CD14-positive monocyte (primary cell): ENCODE measurements around the gene CEP112. TPM values are rescaled to one million over a fixed set of nuclear protein-coding genes. Genes with fewer than 3 reads are reported as not detected.
"Not testable (repeated sequence)": the region's sequence is repeated elsewhere in the genome, so short reads cannot be mapped to it uniquely, and the experiment has no call there.

Source experiments
- DNase-seq, 3 donors: peaks; one replicate each; pipeline ENCODE4 v3.0.0-alpha.2; 2011 to 2022
- H2AFZ ChIP-seq: 2 replicates; pipeline ENCODE4 v1.6.0; 2012; ENCODE audit warnings: mild to moderate bottlenecking, low read depth, low read length, inconsistent platforms; ENCODE audit not compliant: insufficient read depth, poor library complexity, severe bottlenecking
- H3K27ac ChIP-seq, 2 donors: 1 replicate in 1 of 2; 2 replicates in 1 of 2; pipeline ENCODE4 v1.5.1; 2012 to 2013; ENCODE audit warnings: low read length in 2 of 2, control low read depth in 1 of 2, inconsistent platforms in 1 of 2, low read depth in 1 of 2, mild to moderate bottlenecking in 1 of 2
- H3K27me3 ChIP-seq, 2 donors: one replicate each; pipeline versions ENCODE4 v1.6.0 to v1.6.1; 2011 to 2013; ENCODE audit warnings: low read length in 2 of 2; ENCODE audit not compliant: control insufficient read depth in 2 of 2, insufficient read depth in 2 of 2
- H3K36me3 ChIP-seq, 2 donors: replicated peaks in 1 of 2; 1 replicate in 1 of 2; 2 replicates in 1 of 2; pipeline versions ENCODE4 v1.5.1 to v1.6.1; 2012 to 2013; ENCODE audit warnings: low read length in 2 of 2, control low read depth in 1 of 2, inconsistent platforms in 1 of 2, mild to moderate bottlenecking in 1 of 2; ENCODE audit not compliant: insufficient read depth in 2 of 2, control insufficient read depth in 1 of 2
- H3K4me1 ChIP-seq, 2 donors: 1 replicate in 1 of 2; 2 replicates in 1 of 2; pipeline versions ENCODE4 v1.5.1 to v1.6.1; 2012 to 2013; ENCODE audit warnings: low read length in 2 of 2, control low read depth in 1 of 2, inconsistent platforms in 1 of 2, mild to moderate bottlenecking in 1 of 2, moderate library complexity in 1 of 2; ENCODE audit not compliant: insufficient read depth in 2 of 2, control insufficient read depth in 1 of 2
- H3K4me2 ChIP-seq: replicated peaks from 2 replicates; pipeline ENCODE3; 2012; ENCODE audit warnings: low read length, moderate library complexity, mild to moderate bottlenecking; ENCODE audit not compliant: poor library complexity, severe bottlenecking; ENCODE audit errors: extremely low read depth
- H3K4me3 ChIP-seq, 3 experiments: fragments of 200-600 bp in 1 of 3; sonication (generic) in 1 of 3; replicated peaks in 1 of 3; 1 replicate in 2 of 3; 2 replicates in 1 of 3; pipeline ENCODE4 v1.5.1; 2011 to 2013; ENCODE audit warnings: low read length in 3 of 3, mild to moderate bottlenecking in 3 of 3, control low read depth in 2 of 3, low read depth in 2 of 3, inconsistent platforms in 1 of 3, moderate library complexity in 1 of 3
- H3K79me2 ChIP-seq: 2 replicates; pipeline ENCODE4 v1.6.0; 2012; ENCODE audit warnings: mild to moderate bottlenecking, control low read depth, inconsistent platforms, low read length, moderate library complexity; ENCODE audit not compliant: insufficient read depth
- H3K9ac ChIP-seq: 2 replicates; pipeline ENCODE4 v1.6.0; 2017; ENCODE audit warnings: low read length, mild to moderate bottlenecking; ENCODE audit not compliant: insufficient read depth, poor library complexity, severe bottlenecking
- H3K9me3 ChIP-seq, 2 donors: replicated peaks in 1 of 2; 1 replicate in 1 of 2; 2 replicates in 1 of 2; pipeline versions ENCODE4 v1.5.1 to v1.6.1; 2012 to 2013; ENCODE audit warnings: low read length in 2 of 2, control low read depth in 1 of 2; ENCODE audit not compliant: control insufficient read depth in 1 of 2, insufficient read depth in 1 of 2
- H4K20me1 ChIP-seq: 2 replicates; pipeline ENCODE4 v1.6.0; 2012; ENCODE audit warnings: mild to moderate bottlenecking, low read length, control low read depth, moderate library complexity; ENCODE audit not compliant: insufficient read depth
- H3K27ac Mint-ChIP-seq, 7 donors: one replicate each; pipeline ENCODE4 v1.8.0; 2020; ENCODE audit warnings: mild to moderate bottlenecking in 7 of 7, mixed read lengths in 7 of 7, moderate library complexity in 6 of 7, inconsistent platforms in 2 of 7
- H3K27me3 Mint-ChIP-seq, 3 donors: one replicate each; pipeline ENCODE4 v1.8.0; 2021 to 2022; ENCODE audit warnings: low read depth in 3 of 3, mild to moderate bottlenecking in 3 of 3, mixed read lengths in 3 of 3, moderate library complexity in 3 of 3, inconsistent platforms in 1 of 3
- H3K36me3 Mint-ChIP-seq, 2 donors: one replicate each; pipeline ENCODE4 v1.8.0; 2020; ENCODE audit warnings: mixed read lengths in 2 of 2, inconsistent platforms in 1 of 2, mild to moderate bottlenecking in 1 of 2
- H3K4me1 Mint-ChIP-seq: one replicate; pipeline ENCODE4 v1.8.0; 2020; ENCODE audit warnings: mild to moderate bottlenecking, mixed read lengths
- H3K4me3 Mint-ChIP-seq, 2 donors: one replicate each; pipeline ENCODE4 v1.8.0; 2020; ENCODE audit warnings: mild to moderate bottlenecking in 2 of 2, mixed read lengths in 2 of 2, moderate library complexity in 1 of 2
- H3K9me3 Mint-ChIP-seq, 7 donors: one replicate each; pipeline ENCODE4 v1.8.0; 2020 to 2022; ENCODE audit warnings: mixed read lengths in 7 of 7, mild to moderate bottlenecking in 6 of 7, moderate library complexity in 6 of 7, inconsistent platforms in 2 of 7
- WGBS: methylation state at CpG from one replicate; pipeline ENCODE4 v1.1.5; 2013; ENCODE audit warnings: missing lambda C conversion rate; ENCODE audit not compliant: insufficient coverage; 5-methylcytosine and 5-hydroxymethylcytosine counted together
- intact Hi-C, 2 donors: fragments of 100-400 bp; cut with micrococcal nuclease; formaldehyde crosslinking; loops; one replicate each; pipeline versions ENCODE4 v1.15.0 to v1.15.1; 2023
- polyA plus RNA-seq, 3 donors: library from polyadenylated mRNA; depleted of rRNA in 1 of 3; unstranded in 2 of 3; stranded (reverse) in 1 of 3; fragments of 300-500 nt in 2 of 3; fragments of >200 nt in 1 of 3; fragmentation: Illumina TruSeq in 2 of 3; gene quantifications; 1 replicate in 2 of 3; 2 replicates in 1 of 3; pipeline ENCODE4 v1.2.3, GENCODE V29; 2012 to 2021
- TF ChIP-seq, protein P1 (sequence below): fragments of 200-600 bp; IDR thresholded peaks from one replicate; pipeline ENCODE4 v1.8.0; 2022; ENCODE audit warnings: antibody characterized with exemption, mild to moderate bottlenecking

CEP112 gene
- polyA plus RNA-seq, 3 donors: 0.10 TPM; not detected in 2

DNA sequence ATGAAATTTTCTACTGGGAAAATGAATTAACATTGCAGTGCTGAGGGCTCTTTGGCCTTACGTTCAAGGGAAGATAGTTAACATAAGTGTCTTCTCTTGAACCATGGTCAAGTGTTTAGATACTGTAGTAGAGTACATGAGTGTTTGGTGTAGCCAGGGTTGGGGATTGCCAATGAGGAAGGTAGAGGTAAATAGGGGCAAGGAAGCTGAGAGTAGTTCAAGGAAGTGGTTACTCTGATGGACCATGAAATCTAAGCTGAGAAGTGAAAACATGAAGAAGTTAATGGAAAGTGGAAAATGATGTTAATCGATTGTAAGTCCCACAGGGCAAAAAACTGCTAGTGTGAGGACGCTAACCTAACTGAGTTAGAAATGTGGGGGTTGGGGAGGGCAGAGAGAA lies 380.9 kb downstream of the CEP112 start:
- Histone ChIP-seq H3K27me3 (no peaks in the 10 kb centered on the region), H3K27ac (no peak overlapping the region), H3K4me3 (no peak overlapping the region), H3K4me2 (no peak overlapping the region), H3K79me2 (no peaks in the 10 kb centered on the region), H4K20me1 (no peaks in the 10 kb centered on the region), H3K9ac (no peak overlapping the region), H3K4me1 (no peaks in the 10 kb centered on the region), H3K9me3 (peaks cover 8 to 17% of the 10 kb centered on the region in 2 donors), H3K36me3 (no peaks in the 10 kb centered on the region), H2AFZ (no peak overlapping the region)
- H3K9me3 Mint-ChIP-seq: peaks cover 11 to 32% (median 16%) of the 10 kb centered on the region in 7 donors
- 64% methylated on average over 3 of the region's 3 CpGs for WGBS
- intact Hi-C loops: no loop called here
- DNase-seq: no peak
- H3K4me3 Mint-ChIP-seq: no peak overlapping the region
- no peaks in the 10 kb centered on the region for H3K36me3 Mint-ChIP-seq
- TF ChIP-seq, protein P1, sequence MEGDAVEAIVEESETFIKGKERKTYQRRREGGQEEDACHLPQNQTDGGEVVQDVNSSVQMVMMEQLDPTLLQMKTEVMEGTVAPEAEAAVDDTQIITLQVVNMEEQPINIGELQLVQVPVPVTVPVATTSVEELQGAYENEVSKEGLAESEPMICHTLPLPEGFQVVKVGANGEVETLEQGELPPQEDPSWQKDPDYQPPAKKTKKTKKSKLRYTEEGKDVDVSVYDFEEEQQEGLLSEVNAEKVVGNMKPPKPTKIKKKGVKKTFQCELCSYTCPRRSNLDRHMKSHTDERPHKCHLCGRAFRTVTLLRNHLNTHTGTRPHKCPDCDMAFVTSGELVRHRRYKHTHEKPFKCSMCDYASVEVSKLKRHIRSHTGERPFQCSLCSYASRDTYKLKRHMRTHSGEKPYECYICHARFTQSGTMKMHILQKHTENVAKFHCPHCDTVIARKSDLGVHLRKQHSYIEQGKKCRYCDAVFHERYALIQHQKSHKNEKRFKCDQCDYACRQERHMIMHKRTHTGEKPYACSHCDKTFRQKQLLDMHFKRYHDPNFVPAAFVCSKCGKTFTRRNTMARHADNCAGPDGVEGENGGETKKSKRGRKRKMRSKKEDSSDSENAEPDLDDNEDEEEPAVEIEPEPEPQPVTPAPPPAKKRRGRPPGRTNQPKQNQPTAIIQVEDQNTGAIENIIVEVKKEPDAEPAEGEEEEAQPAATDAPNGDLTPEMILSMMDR: no peak
- no peak overlapping the region for H3K27ac Mint-ChIP-seq
- peaks cover 0 to 3% (median 2%) of the 10 kb centered on the region in 3 donors for H3K27me3 Mint-ChIP-seq
- no peaks in the 10 kb centered on the region for H3K4me1 Mint-ChIP-seq

DNA sequence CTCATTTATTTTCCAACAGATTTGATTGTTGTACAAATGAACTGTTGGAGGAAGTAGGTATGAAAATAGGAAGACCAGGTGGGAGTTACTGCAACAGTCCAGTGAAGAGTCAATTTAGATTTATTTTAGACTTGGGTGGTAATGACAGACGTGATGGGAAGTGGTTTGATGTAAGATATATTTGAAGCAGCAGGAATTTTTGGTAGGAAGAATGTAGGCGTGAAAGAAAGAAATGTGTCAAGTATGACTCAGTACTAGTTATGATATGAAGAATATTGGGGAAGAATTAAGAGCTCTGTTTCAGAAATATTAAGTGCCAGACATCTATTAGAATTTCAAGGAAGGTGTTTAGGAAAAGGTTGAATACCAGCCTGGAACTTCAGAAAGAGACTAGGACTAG lies 382.6 kb downstream of the CEP112 start:
- H3K27ac Mint-ChIP-seq: no peak overlapping the region

DNA sequence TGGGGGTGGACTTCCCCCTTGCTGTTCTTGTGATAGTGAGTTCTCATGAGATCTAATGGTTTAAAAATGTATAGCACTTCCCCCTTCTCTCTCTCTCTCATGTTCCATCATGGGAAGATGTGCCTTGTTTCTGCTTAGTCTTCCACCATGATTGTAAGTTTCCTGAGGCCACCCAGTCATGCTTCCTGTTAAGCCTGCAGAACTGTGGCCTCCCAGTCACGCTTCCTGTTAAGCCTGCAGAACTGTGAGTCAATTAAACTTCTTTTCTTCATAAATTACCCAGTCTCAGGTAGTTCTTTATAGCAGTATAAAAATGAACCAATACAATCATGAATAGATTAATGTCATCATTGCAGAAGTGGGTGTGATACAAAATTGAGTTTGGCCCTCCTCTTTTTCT lies 383.4 kb downstream of the CEP112 start:
- not testable (repeated sequence) for H2AFZ ChIP-seq

More for the DNA sequence above, 382.6 kb downstream of the CEP112 start:
- no peak overlapping the region for H3K27ac ChIP-seq
- TF ChIP-seq, protein P1: no peak
- no peaks in the 10 kb centered on the region for H3K27me3 ChIP-seq
- Mint-ChIP-seq H3K4me3 (no peak overlapping the region), H3K27me3 (peaks cover 0 to 3% (median 2%) of the 10 kb centered on the region in 3 donors), H3K36me3 (no peaks in the 10 kb centered on the region), H3K4me1 (no peaks in the 10 kb centered on the region), H3K9me3 (peaks cover 11 to 34% (median 16%) of the 10 kb centered on the region in 7 donors)
- no peak overlapping the region for H3K4me2 ChIP-seq
- no peaks in the 10 kb centered on the region for H3K4me1 ChIP-seq
- no peaks in the 10 kb centered on the region for H3K36me3 ChIP-seq
- H3K79me2 ChIP-seq: no peaks in the 10 kb centered on the region
- no peaks in the 10 kb centered on the region for H4K20me1 ChIP-seq
- H2AFZ ChIP-seq: no peak overlapping the region
- whole genome bisulfite sequencing: 88% methylated on average over 2 of the region's 2 CpGs
- intact Hi-C loops: no loop called here
- no peak overlapping the region for H3K4me3 ChIP-seq
- H3K9me3 ChIP-seq: peaks cover 8 to 21% of the 10 kb centered on the region in 2 donors
- DNase-seq: no peak
- no peak overlapping the region for H3K9ac ChIP-seq

More for the DNA sequence above, 383.4 kb downstream of the CEP112 start:
- H3K27me3 ChIP-seq, H3K4me3 Mint-ChIP-seq, H3K9ac ChIP-seq, H3K4me1 ChIP-seq, DNase-seq, H3K36me3 ChIP-seq, H3K27ac ChIP-seq, H3K4me3 ChIP-seq, H3K4me2 ChIP-seq, H3K36me3 Mint-ChIP-seq, H3K27ac Mint-ChIP-seq, H3K27me3 Mint-ChIP-seq, H4K20me1 ChIP-seq, H3K4me1 Mint-ChIP-seq, H3K79me2 ChIP-seq, intact Hi-C loops: not testable (repeated sequence)
- peaks cover 11 to 34% (median 16%) of the 10 kb centered on the region in 7 donors for H3K9me3 Mint-ChIP-seq
- H3K9me3 ChIP-seq: peaks cover 8 to 21% of the 10 kb centered on the region in 2 donors
- WGBS: no CpG with 5 or more reads among the region's 1 CpG
